ENCODE results near the gene PRSS27. TPM values are rescaled to one million over a fixed set of nuclear protein-coding genes. Genes with fewer than 3 reads are reported as not detected.

PRSS27 gene
- total RNA-seq, 2 donors from 2014 or later = 3.7 to 4.2 TPM

- Histone ChIP-seq H3K27ac (ENCODE audit: low read depth, low read length) (no peak overlapping the region), H3K36me3 (ENCODE audit: control insufficient read depth, insufficient read depth, low read length) (peaks cover 29% of the 10 kb centered on the region), H3K4me1 (ENCODE audit: control insufficient read depth, insufficient read depth, low read length) (no peaks in the 10 kb centered on the region), H3K27me3 (ENCODE audit: control insufficient read depth, insufficient read depth, low read length, poor library complexity, severe bottlenecking) (no peaks in the 10 kb centered on the region), H3K9me3 (ENCODE audit: control insufficient read depth, low read length) (no peaks in the 10 kb centered on the region), H3K4me3 (ENCODE audit: low read length) (no peak overlapping the region), H3K9ac (ENCODE audit: extremely low read depth, low read length, poor library complexity, severe bottlenecking) (no peak overlapping the region)
- H3K27ac Mint-ChIP-seq = no peak overlapping the region
- no peak for DNase-seq
- TF ChIP-seq CTCF (conservative IDR thresholded peaks at IDR 0.05) = no peak
- H3K36me3 Mint-ChIP-seq (ENCODE audit: low read depth) = peaks cover 14% of the 10 kb centered on the region
- H3K4me3 Mint-ChIP-seq = no peak overlapping the region
- H3K27me3 Mint-ChIP-seq (ENCODE audit: insufficient read depth) = no peaks in the 10 kb centered on the region
- WGBS, 2 experiments (ENCODE audit: insufficient coverage in 1 of 2, insufficient read length in 1 of 2) = 94 to 95% methylated on average over 21 to 29 of the region's 29 CpGs
- H3K4me1 Mint-ChIP-seq = no peaks in the 10 kb centered on the region
- H3K9me3 Mint-ChIP-seq = no peaks in the 10 kb centered on the region
Observed at GRCh38 chr16:2701713-2702437, 18.1 kb downstream of the PRSS27 start.

GRCh38 chr16:2701272-2701671 lies 18.8 kb downstream of the PRSS27 start:
- no peak for TF ChIP-seq CTCF (conservative IDR thresholded peaks at IDR 0.05)

GRCh38 chr16:2700786-2701185 lies 19.2 kb downstream of the PRSS27 start:
- no peak for TF ChIP-seq CTCF (conservative IDR thresholded peaks at IDR 0.05)
- Mint-ChIP-seq H3K27me3 (ENCODE audit: insufficient read depth) (no peaks in the 10 kb centered on the region), H3K4me1 (no peaks in the 10 kb centered on the region), H3K4me3 (no peak overlapping the region), H3K9me3 (no peaks in the 10 kb centered on the region), H3K27ac (no peak overlapping the region), H3K36me3 (ENCODE audit: low read depth) (peaks cover 17% of the 10 kb centered on the region)
- H3K4me1 ChIP-seq (ENCODE audit: control insufficient read depth, insufficient read depth, low read length) = no peaks in the 10 kb centered on the region
- no peak for DNase-seq
- no peak overlapping the region for H3K9ac ChIP-seq (ENCODE audit: extremely low read depth, low read length, poor library complexity, severe bottlenecking)
- H3K27ac ChIP-seq (ENCODE audit: low read depth, low read length) = no peak overlapping the region
- 90 to 99% methylated on average over 10 to 13 of the region's 13 CpGs for WGBS, 2 experiments (ENCODE audit: insufficient coverage in 1 of 2, insufficient read length in 1 of 2)
- no peaks in the 10 kb centered on the region for H3K9me3 ChIP-seq (ENCODE audit: control insufficient read depth, low read length)
- H3K4me3 ChIP-seq (ENCODE audit: low read length) = no peak overlapping the region
- no peaks in the 10 kb centered on the region for H3K27me3 ChIP-seq (ENCODE audit: control insufficient read depth, insufficient read depth, low read length, poor library complexity, severe bottlenecking)
- peaks cover 29% of the 10 kb centered on the region for H3K36me3 ChIP-seq (ENCODE audit: control insufficient read depth, insufficient read depth, low read length)

More at GRCh38 chr16:2701272-2701671, 18.8 kb downstream of the PRSS27 start:
- Mint-ChIP-seq H3K4me3 (no peak overlapping the region), H3K4me1 (no peaks in the 10 kb centered on the region), H3K27ac (no peak overlapping the region), H3K9me3 (no peaks in the 10 kb centered on the region), H3K36me3 (ENCODE audit: low read depth) (peaks cover 17% of the 10 kb centered on the region), H3K27me3 (ENCODE audit: insufficient read depth) (no peaks in the 10 kb centered on the region)
- Histone ChIP-seq H3K36me3 (ENCODE audit: control insufficient read depth, insufficient read depth, low read length) (peaks cover 29% of the 10 kb centered on the region), H3K27ac (ENCODE audit: low read depth, low read length) (no peak overlapping the region), H3K4me1 (ENCODE audit: control insufficient read depth, insufficient read depth, low read length) (no peaks in the 10 kb centered on the region), H3K4me3 (ENCODE audit: low read length) (no peak overlapping the region), H3K27me3 (ENCODE audit: control insufficient read depth, insufficient read depth, low read length, poor library complexity, severe bottlenecking) (no peaks in the 10 kb centered on the region), H3K9me3 (ENCODE audit: control insufficient read depth, low read length) (no peaks in the 10 kb centered on the region), H3K9ac (ENCODE audit: extremely low read depth, low read length, poor library complexity, severe bottlenecking) (no peak overlapping the region)
- DNase-seq = no peak
- WGBS, 2 experiments (ENCODE audit: insufficient coverage in 1 of 2, insufficient read length in 1 of 2) = 92 to 97% methylated on average over 8 to 15 of the region's 15 CpGs

Measured in endodermal cell (in vitro differentiated cells).